Measurements from ENCODE around the gene PPARA.

The PPARA gene

GRCh38 chr22:46280063-46280817 lies 129.9 kb downstream of the PPARA start:
- DNase-seq (ENCODE audit: insufficient read length), result no peak
- FAIRE-seq, result no peak
- TF ChIP-seq TAF1 (IDR thresholded peaks at IDR 0.05; ENCODE audit: borderline replicate concordance, low read depth, low read length) (no peak), POLR2A (IDR thresholded peaks at IDR 0.05; ENCODE audit: low read depth, low read length) (no peak; the same call in 1 of the 2 replicates), POLR2AphosphoS5 (IDR thresholded peaks at IDR 0.05; ENCODE audit: low read depth, low read length) (no peak)

DNA sequence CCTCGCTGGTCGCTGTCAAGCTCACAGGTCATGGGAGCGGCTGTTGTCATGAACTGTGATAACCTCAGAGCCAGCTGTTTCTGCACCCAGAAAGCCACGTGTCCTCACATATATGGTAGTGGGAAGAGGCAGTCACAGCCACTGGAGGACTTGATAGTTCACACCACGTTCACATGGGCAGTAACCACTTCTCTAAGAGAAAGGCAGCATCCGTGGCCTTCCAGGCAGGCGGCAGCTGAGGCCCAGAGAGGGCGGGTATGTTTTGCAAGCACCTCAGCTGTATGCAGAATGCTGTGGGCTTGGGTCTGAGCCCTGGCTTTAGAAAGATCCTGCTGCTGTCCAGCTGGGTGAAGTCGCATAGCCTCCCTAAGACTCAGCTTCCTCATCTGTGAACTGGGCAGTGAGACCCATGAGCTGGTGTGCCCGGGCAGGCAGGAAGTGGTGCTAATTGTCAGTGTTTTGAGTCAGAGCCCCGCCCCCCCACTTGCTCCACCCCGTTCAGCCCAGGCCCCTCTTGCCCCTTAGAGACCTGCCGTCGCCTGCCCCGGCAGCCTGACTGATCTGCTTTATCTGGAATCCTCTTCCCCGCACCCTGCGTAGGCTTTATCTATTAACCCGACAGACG lies 130.8 kb downstream of the PPARA start:
- FAIRE-seq, result no peak
- TF ChIP-seq POLR2AphosphoS5 (IDR thresholded peaks at IDR 0.05; ENCODE audit: low read depth, low read length) (no peak), POLR2A (IDR thresholded peaks at IDR 0.05; ENCODE audit: low read depth, low read length) (no peak), TAF1 (IDR thresholded peaks at IDR 0.05; ENCODE audit: borderline replicate concordance, low read depth, low read length) (no peak)
- DNase-seq (ENCODE audit: insufficient read length), result no peak

GRCh38 chr22:46281866-46282678 lies 131.7 kb downstream of the PPARA start:
- TF ChIP-seq POLR2AphosphoS5 (IDR thresholded peaks at IDR 0.05; ENCODE audit: low read depth, low read length), result no peak
- TF ChIP-seq POLR2A (IDR thresholded peaks at IDR 0.05; ENCODE audit: low read depth, low read length), result no peak
- TF ChIP-seq TAF1 (IDR thresholded peaks at IDR 0.05; ENCODE audit: borderline replicate concordance, low read depth, low read length), result no peak
- no peak for DNase-seq (ENCODE audit: insufficient read length)
- FAIRE-seq, result no peak

GRCh38 chr22:46286006-46286405 lies 135.7 kb downstream of the PPARA start:
- FAIRE-seq, result no peak
- TF ChIP-seq POLR2A (IDR thresholded peaks at IDR 0.05; ENCODE audit: low read depth, low read length), result no peak
- TF ChIP-seq POLR2AphosphoS5 (IDR thresholded peaks at IDR 0.05; ENCODE audit: low read depth, low read length), result no peak
- no peak for TF ChIP-seq TAF1 (IDR thresholded peaks at IDR 0.05; ENCODE audit: borderline replicate concordance, low read depth, low read length)

GRCh38 chr22:46286941-46287872 lies 136.9 kb downstream of the PPARA start:
- FAIRE-seq (peak; percentile 5), DNase-seq (ENCODE audit: insufficient read length) (no peak)
- TF ChIP-seq POLR2A (IDR thresholded peaks at IDR 0.05; ENCODE audit: low read depth, low read length), result no peak
- no peak for TF ChIP-seq TAF1 (IDR thresholded peaks at IDR 0.05; ENCODE audit: borderline replicate concordance, low read depth, low read length)
- TF ChIP-seq POLR2AphosphoS5 (IDR thresholded peaks at IDR 0.05; ENCODE audit: low read depth, low read length), result no peak; the same call in 1 of the 2 replicates

More at GRCh38 chr22:46286006-46286405, 135.7 kb downstream of the PPARA start:
- DNase-seq (ENCODE audit: insufficient read length), result no peak

DNA sequence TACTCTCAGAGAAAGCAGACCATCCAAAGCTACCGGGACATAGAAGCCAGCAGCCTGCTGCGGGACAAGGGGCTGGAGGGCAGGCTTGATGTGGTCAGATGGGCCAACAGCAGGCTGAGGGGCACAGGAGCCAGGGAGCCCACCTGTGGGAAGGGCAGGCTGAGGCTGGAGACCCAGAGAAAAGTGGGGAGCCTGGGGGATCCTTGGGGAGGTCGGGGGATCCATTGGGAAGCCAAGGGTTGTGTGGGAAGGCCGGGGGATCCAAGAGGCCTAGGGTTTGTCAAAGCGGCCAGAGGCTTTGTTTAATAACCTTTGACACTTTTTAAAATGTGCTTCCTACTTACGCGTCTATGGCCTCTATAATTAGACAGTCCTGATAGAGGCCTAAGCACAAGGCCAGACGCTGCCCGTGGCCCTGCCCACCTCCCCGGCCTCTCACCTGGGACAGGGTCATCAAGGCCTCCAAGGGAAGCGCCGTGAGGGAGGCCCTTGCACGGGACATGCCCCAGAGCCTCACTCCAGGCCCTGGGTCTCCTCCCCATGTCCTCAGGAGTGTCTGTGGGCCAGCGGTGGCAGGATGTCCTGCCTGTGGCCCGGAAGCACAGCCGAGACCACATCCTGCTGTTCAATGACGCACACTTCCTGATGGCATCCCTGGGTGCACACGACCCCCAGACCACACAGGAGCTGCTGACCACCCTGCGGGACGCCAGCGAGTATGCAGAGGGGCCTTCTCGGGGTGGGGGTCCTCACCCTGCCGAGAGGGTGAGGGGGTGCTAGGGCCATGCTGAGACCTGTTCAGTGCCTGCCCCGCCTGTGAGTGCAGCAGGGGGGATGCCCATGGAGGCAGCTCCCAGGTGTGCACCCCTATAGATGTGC lies 137.8 kb downstream of the PPARA start:
- peak; percentile 99 for FAIRE-seq
- DNase-seq (ENCODE audit: insufficient read length), result peak; percentile 93
- TF ChIP-seq TAF1 (IDR thresholded peaks at IDR 0.05; ENCODE audit: borderline replicate concordance, low read depth, low read length) (peak; percentile 54; the same call in 1 of the 2 replicates), POLR2AphosphoS5 (IDR thresholded peaks at IDR 0.05; ENCODE audit: low read depth, low read length) (peak; percentile 91), POLR2A (IDR thresholded peaks at IDR 0.05; ENCODE audit: low read depth, low read length) (peak; percentile 93)

DNA sequence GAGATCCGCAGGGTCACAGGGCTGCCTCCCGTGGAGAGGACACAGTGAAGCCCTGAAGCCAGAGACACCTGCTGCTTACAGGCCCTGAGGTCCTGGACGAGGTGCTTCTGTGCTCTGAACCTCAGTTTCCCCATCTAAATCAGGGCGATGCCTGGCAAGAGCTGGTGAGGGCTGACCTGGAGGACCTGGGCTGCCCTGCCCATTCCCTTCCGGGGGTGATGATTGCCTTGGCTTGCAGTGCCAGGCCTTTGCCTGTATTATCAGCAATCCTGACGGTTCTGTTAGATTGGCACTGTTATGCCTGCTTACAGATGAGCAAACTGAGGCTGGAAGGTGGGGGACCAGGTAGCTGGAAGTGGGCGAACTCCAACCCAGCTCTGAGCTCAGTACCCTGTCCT lies 138.5 kb downstream of the PPARA start:
- TF ChIP-seq TAF1 (IDR thresholded peaks at IDR 0.05; ENCODE audit: borderline replicate concordance, low read depth, low read length), result no peak
- TF ChIP-seq POLR2A (IDR thresholded peaks at IDR 0.05; ENCODE audit: low read depth, low read length), result no peak
- no peak for TF ChIP-seq POLR2AphosphoS5 (IDR thresholded peaks at IDR 0.05; ENCODE audit: low read depth, low read length)
- DNase-seq (ENCODE audit: insufficient read length) (no peak), FAIRE-seq (peak; percentile 24)

DNA sequence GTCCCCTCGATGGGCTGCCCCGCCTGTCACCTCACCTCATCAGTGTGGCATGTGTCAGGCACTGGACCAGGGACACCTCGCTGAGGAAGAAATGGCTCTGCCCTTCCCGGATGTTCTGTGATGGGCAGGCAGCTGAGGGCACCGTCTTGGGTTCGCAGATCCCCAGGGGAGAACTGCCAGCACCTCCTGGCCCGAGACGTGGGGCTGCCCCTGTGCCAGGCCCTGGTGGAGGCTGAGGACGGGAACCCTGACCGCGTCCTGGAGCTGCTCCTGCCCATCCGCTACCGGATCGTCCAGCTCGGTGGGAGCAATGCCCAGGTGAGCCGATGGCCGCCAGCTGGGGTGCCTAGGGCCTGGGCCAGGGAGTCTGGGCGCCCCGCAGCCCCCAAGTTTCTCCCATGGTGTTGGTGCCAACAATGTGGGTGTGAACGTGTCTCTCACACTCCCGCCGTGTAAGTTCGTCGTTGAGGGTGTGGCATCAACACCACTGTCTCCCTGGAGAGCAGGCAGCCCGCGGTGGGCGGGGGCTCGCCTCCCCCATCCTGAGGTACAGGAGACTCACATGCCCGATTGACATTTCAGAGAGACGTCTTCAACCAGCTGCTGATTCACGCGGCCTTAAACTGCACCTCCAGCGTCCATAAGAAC lies 139.0 kb downstream of the PPARA start:
- no peak for TF ChIP-seq POLR2A (IDR thresholded peaks at IDR 0.05; ENCODE audit: low read depth, low read length)
- TF ChIP-seq TAF1 (IDR thresholded peaks at IDR 0.05; ENCODE audit: borderline replicate concordance, low read depth, low read length), result no peak
- peak; percentile 16; the same call in 1 of the 2 replicates for TF ChIP-seq POLR2AphosphoS5 (IDR thresholded peaks at IDR 0.05; ENCODE audit: low read depth, low read length)
- FAIRE-seq, result no peak
- no peak for DNase-seq (ENCODE audit: insufficient read length)

GRCh38 chr22:46290121-46290842 lies 140.0 kb downstream of the PPARA start:
- TF ChIP-seq POLR2AphosphoS5 (IDR thresholded peaks at IDR 0.05; ENCODE audit: low read depth, low read length), result no peak
- DNase-seq (ENCODE audit: insufficient read length), result no peak
- FAIRE-seq, result no peak

Measured in GM12892 (cell line).